ENCODE measurements around the gene NDUFV2. TPM values are rescaled to one million over a fixed set of nuclear protein-coding genes. Genes with fewer than 3 reads are reported as not detected.
A peak's percentile ranks its signal among the peaks of the same experiment; 100 is the strongest.

The NDUFV2 gene
- total RNA-seq, 2 experiments from 2014 or later: 230 to 231 TPM

GRCh38 chr18:9069601-9070000, 32.9 kb upstream of the NDUFV2 start:
- peak in 1 of 14 experiments; percentile 40 for DNase-seq
- CTCF ChIA-PET: no interaction called here
- TF ChIP-seq, protein P1, sequence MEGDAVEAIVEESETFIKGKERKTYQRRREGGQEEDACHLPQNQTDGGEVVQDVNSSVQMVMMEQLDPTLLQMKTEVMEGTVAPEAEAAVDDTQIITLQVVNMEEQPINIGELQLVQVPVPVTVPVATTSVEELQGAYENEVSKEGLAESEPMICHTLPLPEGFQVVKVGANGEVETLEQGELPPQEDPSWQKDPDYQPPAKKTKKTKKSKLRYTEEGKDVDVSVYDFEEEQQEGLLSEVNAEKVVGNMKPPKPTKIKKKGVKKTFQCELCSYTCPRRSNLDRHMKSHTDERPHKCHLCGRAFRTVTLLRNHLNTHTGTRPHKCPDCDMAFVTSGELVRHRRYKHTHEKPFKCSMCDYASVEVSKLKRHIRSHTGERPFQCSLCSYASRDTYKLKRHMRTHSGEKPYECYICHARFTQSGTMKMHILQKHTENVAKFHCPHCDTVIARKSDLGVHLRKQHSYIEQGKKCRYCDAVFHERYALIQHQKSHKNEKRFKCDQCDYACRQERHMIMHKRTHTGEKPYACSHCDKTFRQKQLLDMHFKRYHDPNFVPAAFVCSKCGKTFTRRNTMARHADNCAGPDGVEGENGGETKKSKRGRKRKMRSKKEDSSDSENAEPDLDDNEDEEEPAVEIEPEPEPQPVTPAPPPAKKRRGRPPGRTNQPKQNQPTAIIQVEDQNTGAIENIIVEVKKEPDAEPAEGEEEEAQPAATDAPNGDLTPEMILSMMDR (IDR thresholded peaks at IDR 0.05): no peak
- intact Hi-C loops (cut with DNase I, micrococcal nuclease): loop anchor here in 1 of 2 experiments (10.0 kb wide), 1 partner anchor 65 kb away; no protein-coding TSS in a partner anchor
- Mint-ChIP-seq H3K9me3 (no peaks in the 10 kb centered on the region), H3K27me3 (no peaks in the 10 kb centered on the region), H3K36me3 (ENCODE audit: low read depth) (no peaks in the 10 kb centered on the region), H3K4me3 (no peak overlapping the region), H3K4me1 (ENCODE audit: low read depth) (peaks cover 6% of the 10 kb centered on the region), H3K27ac (no peak overlapping the region)
- Histone ChIP-seq H3K27ac (ENCODE audit: low read depth in 1 of 2, low read length in 2 of 2) (no peak overlapping the region), H3K9me3 (ENCODE audit: control insufficient read depth in 1 of 2, insufficient read depth in 1 of 2, low read length in 2 of 2) (no peaks in the 10 kb centered on the region), H3K4me3 (ENCODE audit: low read length) (no peak overlapping the region), H3K27me3 (ENCODE audit: control insufficient read depth in 1 of 2, insufficient read depth in 2 of 2, low read length in 2 of 2) (no peaks in the 10 kb centered on the region), H3K36me3 (ENCODE audit: insufficient read depth, low read length) (no peaks in the 10 kb centered on the region), H3K4me1 (ENCODE audit: insufficient read depth, low read length) (peaks cover 10% of the 10 kb centered on the region)
- ATAC-seq (ENCODE audit: poor library complexity): no peak
- POLR2A ChIA-PET: no interaction called here

- Mint-ChIP-seq H3K27ac (no peak overlapping the region), H3K4me1 (ENCODE audit: low read depth) (peaks cover 6% of the 10 kb centered on the region), H3K9me3 (no peaks in the 10 kb centered on the region), H3K4me3 (no peak overlapping the region), H3K27me3 (no peaks in the 10 kb centered on the region), H3K36me3 (ENCODE audit: low read depth) (no peaks in the 10 kb centered on the region)
- no peak overlapping the region for H3K4me3 ChIP-seq (ENCODE audit: low read length)
- H3K27ac ChIP-seq (ENCODE audit: low read depth in 1 of 2, low read length in 2 of 2): no peak overlapping the region
- DNase-seq (no peak), ATAC-seq (ENCODE audit: poor library complexity) (no peak)
- H3K4me1 ChIP-seq (ENCODE audit: insufficient read depth, low read length): peaks cover 10% of the 10 kb centered on the region
- CTCF ChIA-PET: no interaction called here
- POLR2A ChIA-PET: no interaction called here
- H3K27me3 ChIP-seq (ENCODE audit: control insufficient read depth in 1 of 2, insufficient read depth in 2 of 2, low read length in 2 of 2): no peaks in the 10 kb centered on the region
- intact Hi-C loops (cut with DNase I, micrococcal nuclease): loop anchor here in 1 of 2 experiments (5.0 to 10.0 kb wide), 2 partner anchors 132 to 265 kb away; partner anchors contain the start of gene TWSG1
- H3K36me3 ChIP-seq (ENCODE audit: insufficient read depth, low read length): no peaks in the 10 kb centered on the region
- TF ChIP-seq, protein P1 (IDR thresholded peaks at IDR 0.05): no peak
- no peaks in the 10 kb centered on the region for H3K9me3 ChIP-seq (ENCODE audit: control insufficient read depth in 1 of 2, insufficient read depth in 1 of 2, low read length in 2 of 2)
These were observed 32.3 kb upstream of the NDUFV2 start for GRCh38 chr18:9070212-9070611.

DNA sequence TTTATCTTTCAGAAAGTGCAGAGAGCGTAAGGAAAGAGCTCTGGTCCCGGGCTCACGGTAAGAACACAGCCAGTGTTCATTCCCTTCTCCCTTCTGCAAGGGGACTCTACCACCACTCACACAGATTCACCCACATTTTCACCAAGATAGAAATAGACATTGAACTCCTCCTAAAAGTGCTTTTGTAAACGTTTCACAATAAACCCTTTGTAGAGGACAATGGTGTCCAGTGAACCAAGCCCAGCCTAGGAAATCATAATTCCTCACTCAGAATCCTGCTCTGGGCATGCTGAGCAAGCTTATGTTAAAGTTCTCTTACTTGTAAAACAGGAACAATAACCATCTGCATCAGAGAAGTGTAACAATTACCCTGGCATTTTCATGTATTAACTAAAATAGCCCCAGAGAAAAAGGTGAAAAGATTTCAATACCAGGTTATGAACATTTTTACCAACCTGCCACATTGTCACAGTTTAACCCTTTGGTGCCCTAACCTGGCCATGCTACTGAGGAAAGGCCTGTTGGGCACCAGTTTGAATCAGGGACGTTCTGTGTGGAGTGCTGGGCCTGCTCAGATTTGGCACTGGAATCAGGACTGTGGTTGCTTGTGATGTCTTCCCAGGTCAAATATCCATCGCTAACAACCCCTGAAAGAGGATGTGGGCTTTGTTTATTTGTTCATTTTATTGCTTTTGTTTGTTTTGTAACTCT, 22.5 kb upstream of the NDUFV2 start:
- Histone ChIP-seq H3K4me3 (ENCODE audit: low read length) (no peak overlapping the region), H3K4me1 (ENCODE audit: insufficient read depth, low read length) (peaks cover 23% of the 10 kb centered on the region), H3K36me3 (ENCODE audit: insufficient read depth, low read length) (no peaks in the 10 kb centered on the region), H3K9me3 (ENCODE audit: control insufficient read depth in 1 of 2, insufficient read depth in 1 of 2, low read length in 2 of 2) (no peaks in the 10 kb centered on the region), H3K27me3 (ENCODE audit: control insufficient read depth in 1 of 2, insufficient read depth in 2 of 2, low read length in 2 of 2) (no peaks in the 10 kb centered on the region), H3K27ac (ENCODE audit: low read depth in 1 of 2, low read length in 2 of 2) (no peak overlapping the region)
- no peak overlapping the region for H3K27ac Mint-ChIP-seq
- H3K27me3 Mint-ChIP-seq: no peaks in the 10 kb centered on the region
- ATAC-seq (ENCODE audit: poor library complexity): no peak
- H3K4me3 Mint-ChIP-seq: no peak overlapping the region
- peaks cover 20% of the 10 kb centered on the region for H3K4me1 Mint-ChIP-seq (ENCODE audit: low read depth)
- H3K9me3 Mint-ChIP-seq: no peaks in the 10 kb centered on the region
- TF ChIP-seq, protein P1 (IDR thresholded peaks at IDR 0.05): no peak
- intact Hi-C loops (cut with DNase I, micrococcal nuclease): loop anchor here (5.0 to 10.0 kb wide), 3 partner anchors 122 to 255 kb away; partner anchors contain the start of gene TWSG1 (in 2 of the 2)
- no peaks in the 10 kb centered on the region for H3K36me3 Mint-ChIP-seq (ENCODE audit: low read depth)
- ChIA-PET CTCF (no interaction called here), POLR2A (interaction anchor here (1.0 kb wide), 1 partner anchor 11 kb away, joined by 4 read pairs; no protein-coding TSS in a partner anchor)
- no peak for DNase-seq
